HepG2 (cell line): ENCODE measurements around the gene SPIN1. TPM values are rescaled to one million over a fixed set of nuclear protein-coding genes. Genes with fewer than 3 reads are reported as not detected.

Source experiments
- ATF5 ChIP-seq: sonication (generic); formaldehyde crosslinking; IDR thresholded peaks from 2 replicates; pipeline ENCODE4 v1.4.0; 2020; ENCODE audit warnings: mild to moderate bottlenecking, low read depth, missing genetic modification reagents
- CCAR2 ChIP-seq: fragments of 200-400 bp; formaldehyde crosslinking; optimal IDR thresholded peaks from 2 replicates; pipeline ENCODE3; 2018; ENCODE audit warnings: low read depth, mild to moderate bottlenecking, low read length, moderate library complexity
- CCDC6 ChIP-seq: sonication (generic); formaldehyde crosslinking; IDR thresholded peaks from 2 replicates; pipeline ENCODE4 v1.8.1; 2022; ENCODE audit warnings: mild to moderate bottlenecking, missing genetic modification reagents, moderate library complexity
- HDAC1 ChIP-seq: sonication (generic); formaldehyde crosslinking; IDR thresholded peaks from 2 replicates; pipeline ENCODE4 v1.5.1; 2020; ENCODE audit warnings: mild to moderate bottlenecking, missing genetic modification reagents
- HDAC2 ChIP-seq: sonication (generic); formaldehyde crosslinking; IDR thresholded peaks from 2 replicates; pipeline ENCODE4 v1.4.0; 2020; ENCODE audit warnings: missing genetic modification reagents
- MAFK ChIP-seq, 2 experiments: IDR thresholded peaks in 1 of 2; conservative IDR thresholded peaks in 1 of 2; 2 replicates each; pipeline ENCODE4 v1.6.1; 2011; ENCODE audit warnings: improper control_type of control experiment in 2 of 2, low read length in 2 of 2
- MATR3 ChIP-seq: sonication (generic); formaldehyde crosslinking; IDR thresholded peaks from 2 replicates; pipeline ENCODE4 v1.4.0; 2020; ENCODE audit warnings: missing genetic modification reagents
- MTA1 ChIP-seq: sonication (generic); formaldehyde crosslinking; IDR thresholded peaks from 2 replicates; pipeline ENCODE4 v1.4.0; 2020; ENCODE audit warnings: missing genetic modification reagents, mild to moderate bottlenecking, borderline replicate concordance
- NFE2L2 ChIP-seq: fragments of 150-350 bp; IDR thresholded peaks from 2 replicates; pipeline ENCODE4 v1.6.1; 2014; ENCODE audit warnings: low read length
- SALL1 ChIP-seq: sonication (generic); formaldehyde crosslinking; IDR thresholded peaks from 2 replicates; pipeline ENCODE4 v1.8.0; 2022; ENCODE audit warnings: mild to moderate bottlenecking, missing genetic modification reagents
- STAG1 ChIP-seq: sonication (generic); formaldehyde crosslinking; IDR thresholded peaks from 2 replicates; pipeline ENCODE4 v1.4.0; 2020; ENCODE audit warnings: missing genetic modification reagents
- TBX3 ChIP-seq: fragments of 450-650 bp; IDR thresholded peaks from 2 replicates; pipeline ENCODE4 v1.6.1; 2017; ENCODE audit warnings: antibody characterized with exemption, mild to moderate bottlenecking, inconsistent platforms, borderline replicate concordance
- ZNF383 ChIP-seq: sonication (generic); formaldehyde crosslinking; IDR thresholded peaks from 2 replicates; pipeline ENCODE4 v1.4.0; 2020; ENCODE audit warnings: missing genetic modification reagents, mild to moderate bottlenecking, borderline replicate concordance
- ZNF713 ChIP-seq: sonication (generic); formaldehyde crosslinking; IDR thresholded peaks from 2 replicates; pipeline ENCODE4 v1.4.0; 2020; ENCODE audit warnings: mild to moderate bottlenecking, missing genetic modification reagents
- ZNF850 ChIP-seq: sonication (generic); formaldehyde crosslinking; conservative IDR thresholded peaks from 2 replicates; pipeline ENCODE4 v1.9.0; 2021; ENCODE audit warnings: mild to moderate bottlenecking, missing genetic modification reagents
- polyA plus RNA-seq, 8 experiments: library from polyadenylated mRNA; depleted of rRNA in 3 of 8; stranded (reverse) in 7 of 8; unstranded in 1 of 8; fragments of >200 nt; fragmentation: Illumina TruSeq in 4 of 8; extraction: Trizol in 4 of 8; gene quantifications; 2 replicates each; pipeline versions ENCODE4 v1.2.1 to v1.2.3, GENCODE V29; 2011 to 2016; ENCODE audit warnings: low read depth in 4 of 8, missing spikeins in 1 of 8, mixed read lengths in 1 of 8; ENCODE audit not compliant: insufficient read depth in 1 of 8
- total RNA-seq, 5 experiments: library from RNA; depleted of rRNA; stranded (reverse); fragments of >200 nt; fragmentation: Illumina TruSeq; extraction: Trizol; gene quantifications; 2 replicates each; pipeline ENCODE4 v1.2.3, GENCODE V29; 2016; ENCODE audit warnings: low read depth in 1 of 5
- TF ChIP-seq, protein P1 (sequence below): sonication (generic); formaldehyde crosslinking; IDR thresholded peaks from one replicate; pipeline ENCODE4 v1.5.1; 2020; ENCODE audit warnings: mild to moderate bottlenecking, missing genetic modification reagents; ENCODE audit errors: not compliant biosample characterization
- TF ChIP-seq, protein P2 (sequence below): sonication (generic); formaldehyde crosslinking; IDR thresholded peaks from 2 replicates; pipeline ENCODE4 v1.4.0; 2020; ENCODE audit warnings: missing genetic modification reagents
- TF ChIP-seq, protein P3 (sequence below): fragments of 450-650 bp; IDR thresholded peaks from 2 replicates; pipeline ENCODE4 v1.6.1; 2017

The SPIN1 gene
- total and polyA plus RNA-seq, 2 of the 13 experiments (the other 11 are each of a cell fraction or from before 2014, with no cell fraction given) = 20.0 to 24.3 TPM

- 0 out of 2 replicates have a peak, but pooled peaks have one; percentile 35 for TF ChIP-seq MTA1 (CRISPR knock-in tag)
- TF ChIP-seq ZNF383 (CRISPR knock-in tag) = no peak
- no peak for TF ChIP-seq ZNF850 (CRISPR knock-in tag)
- TF ChIP-seq STAG1 (CRISPR knock-in tag) = no peak
- 0 out of 2 replicates have a peak, but pooled peaks have one; percentile 11 for TF ChIP-seq CCDC6
- TF ChIP-seq HDAC2 (CRISPR knock-in tag) = no peak
- TF ChIP-seq MAFK (conservative IDR thresholded peaks at IDR 0.05 in 1 of 2, IDR thresholded peaks at IDR 0.05 in 1 of 2; ENCODE audit: low read length in 2 of 2) = no peak
- no peak for TF ChIP-seq MATR3 (CRISPR knock-in tag)
- TF ChIP-seq, protein P1, sequence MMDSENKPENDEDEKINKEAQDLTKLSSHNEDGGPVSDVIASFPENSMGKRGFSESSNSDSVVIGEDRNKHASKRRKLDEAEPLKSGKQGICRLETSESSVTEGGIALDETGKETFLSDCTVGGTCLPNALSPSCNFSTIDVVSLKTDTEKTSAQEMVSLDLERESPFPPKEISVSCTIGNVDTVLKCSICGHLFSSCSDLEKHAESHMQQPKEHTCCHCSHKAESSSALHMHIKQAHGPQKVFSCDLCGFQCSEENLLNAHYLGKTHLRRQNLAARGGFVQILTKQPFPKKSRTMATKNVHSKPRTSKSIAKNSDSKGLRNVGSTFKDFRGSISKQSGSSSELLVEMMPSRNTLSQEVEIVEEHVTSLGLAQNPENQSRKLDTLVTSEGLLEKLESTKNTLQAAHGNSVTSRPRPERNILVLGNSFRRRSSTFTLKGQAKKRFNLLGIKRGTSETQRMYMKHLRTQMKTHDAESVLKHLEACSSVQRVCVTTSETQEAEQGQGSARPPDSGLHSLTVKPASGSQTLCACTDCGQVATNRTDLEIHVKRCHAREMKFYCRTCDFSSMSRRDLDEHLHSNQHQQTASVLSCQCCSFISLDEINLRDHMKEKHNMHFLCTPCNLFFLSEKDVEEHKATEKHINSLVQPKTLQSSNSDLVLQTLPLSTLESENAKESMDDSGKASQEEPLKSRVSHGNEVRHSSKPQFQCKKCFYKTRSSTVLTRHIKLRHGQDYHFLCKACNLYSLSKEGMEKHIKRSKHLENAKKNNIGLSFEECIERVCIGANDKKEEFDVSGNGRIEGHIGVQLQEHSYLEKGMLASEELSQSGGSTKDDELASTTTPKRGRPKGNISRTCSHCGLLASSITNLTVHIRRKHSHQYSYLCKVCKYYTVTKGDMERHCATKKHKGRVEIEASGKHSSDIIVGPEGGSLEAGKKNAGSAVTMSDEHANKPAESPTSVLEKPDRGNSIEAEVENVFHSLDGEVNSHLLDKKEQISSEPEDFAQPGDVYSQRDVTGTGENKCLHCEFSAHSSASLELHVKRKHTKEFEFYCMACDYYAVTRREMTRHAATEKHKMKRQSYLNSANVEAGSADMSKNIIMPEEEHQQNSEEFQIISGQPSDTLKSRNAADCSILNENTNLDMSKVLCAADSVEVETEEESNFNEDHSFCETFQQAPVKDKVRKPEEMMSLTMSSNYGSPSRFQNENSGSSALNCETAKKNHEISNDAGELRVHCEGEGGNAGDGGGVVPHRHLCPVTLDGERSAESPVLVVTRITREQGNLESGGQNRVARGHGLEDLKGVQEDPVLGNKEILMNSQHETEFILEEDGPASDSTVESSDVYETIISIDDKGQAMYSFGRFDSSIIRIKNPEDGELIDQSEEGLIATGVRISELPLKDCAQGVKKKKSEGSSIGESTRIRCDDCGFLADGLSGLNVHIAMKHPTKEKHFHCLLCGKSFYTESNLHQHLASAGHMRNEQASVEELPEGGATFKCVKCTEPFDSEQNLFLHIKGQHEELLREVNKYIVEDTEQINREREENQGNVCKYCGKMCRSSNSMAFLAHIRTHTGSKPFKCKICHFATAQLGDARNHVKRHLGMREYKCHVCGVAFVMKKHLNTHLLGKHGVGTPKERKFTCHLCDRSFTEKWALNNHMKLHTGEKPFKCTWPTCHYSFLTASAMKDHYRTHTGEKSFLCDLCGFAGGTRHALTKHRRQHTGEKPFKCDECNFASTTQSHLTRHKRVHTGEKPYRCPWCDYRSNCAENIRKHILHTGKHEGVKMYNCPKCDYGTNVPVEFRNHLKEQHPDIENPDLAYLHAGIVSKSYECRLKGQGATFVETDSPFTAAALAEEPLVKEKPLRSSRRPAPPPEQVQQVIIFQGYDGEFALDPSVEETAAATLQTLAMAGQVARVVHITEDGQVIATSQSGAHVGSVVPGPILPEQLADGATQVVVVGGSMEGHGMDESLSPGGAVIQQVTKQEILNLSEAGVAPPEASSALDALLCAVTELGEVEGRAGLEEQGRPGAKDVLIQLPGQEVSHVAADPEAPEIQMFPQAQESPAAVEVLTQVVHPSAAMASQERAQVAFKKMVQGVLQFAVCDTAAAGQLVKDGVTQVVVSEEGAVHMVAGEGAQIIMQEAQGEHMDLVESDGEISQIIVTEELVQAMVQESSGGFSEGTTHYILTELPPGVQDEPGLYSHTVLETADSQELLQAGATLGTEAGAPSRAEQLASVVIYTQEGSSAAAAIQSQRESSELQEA (CRISPR knock-in tag) = no peak
- TF ChIP-seq ZNF713 (CRISPR knock-in tag) = no peak
- TF ChIP-seq ATF5 (CRISPR knock-in tag) = no peak
- TF ChIP-seq HDAC1 = no peak
- TF ChIP-seq CCAR2 = no peak
- TF ChIP-seq, protein P2, sequence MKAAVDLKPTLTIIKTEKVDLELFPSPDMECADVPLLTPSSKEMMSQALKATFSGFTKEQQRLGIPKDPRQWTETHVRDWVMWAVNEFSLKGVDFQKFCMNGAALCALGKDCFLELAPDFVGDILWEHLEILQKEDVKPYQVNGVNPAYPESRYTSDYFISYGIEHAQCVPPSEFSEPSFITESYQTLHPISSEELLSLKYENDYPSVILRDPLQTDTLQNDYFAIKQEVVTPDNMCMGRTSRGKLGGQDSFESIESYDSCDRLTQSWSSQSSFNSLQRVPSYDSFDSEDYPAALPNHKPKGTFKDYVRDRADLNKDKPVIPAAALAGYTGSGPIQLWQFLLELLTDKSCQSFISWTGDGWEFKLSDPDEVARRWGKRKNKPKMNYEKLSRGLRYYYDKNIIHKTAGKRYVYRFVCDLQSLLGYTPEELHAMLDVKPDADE = no peak
- TF ChIP-seq, protein P3, sequence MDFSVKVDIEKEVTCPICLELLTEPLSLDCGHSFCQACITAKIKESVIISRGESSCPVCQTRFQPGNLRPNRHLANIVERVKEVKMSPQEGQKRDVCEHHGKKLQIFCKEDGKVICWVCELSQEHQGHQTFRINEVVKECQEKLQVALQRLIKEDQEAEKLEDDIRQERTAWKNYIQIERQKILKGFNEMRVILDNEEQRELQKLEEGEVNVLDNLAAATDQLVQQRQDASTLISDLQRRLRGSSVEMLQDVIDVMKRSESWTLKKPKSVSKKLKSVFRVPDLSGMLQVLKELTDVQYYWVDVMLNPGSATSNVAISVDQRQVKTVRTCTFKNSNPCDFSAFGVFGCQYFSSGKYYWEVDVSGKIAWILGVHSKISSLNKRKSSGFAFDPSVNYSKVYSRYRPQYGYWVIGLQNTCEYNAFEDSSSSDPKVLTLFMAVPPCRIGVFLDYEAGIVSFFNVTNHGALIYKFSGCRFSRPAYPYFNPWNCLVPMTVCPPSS = no peak
- no peak for TF ChIP-seq NFE2L2
- TF ChIP-seq TBX3 = no peak
- TF ChIP-seq SALL1 (CRISPR knock-in tag) = peak; percentile 6; the same call in 1 of the 2 replicates
These were observed at the start of gene SPIN1 (continued) for GRCh38 chr9:88388203-88388885.
